SK-MEL-5 (cell line): ENCODE measurements around the gene SSBP3. TPM values are rescaled to one million over a fixed set of nuclear protein-coding genes. Genes with fewer than 3 reads are reported as not detected.
A peak's percentile ranks its signal among the peaks of the same experiment; 100 is the strongest.
"Not testable (repeated sequence)": the region's sequence is repeated elsewhere in the genome, so short reads cannot be mapped to it uniquely, and the experiment has no call there.

Experiments
- DNase-seq: peaks from one replicate; pipeline ENCODE4 v3.0.0-alpha.2; 2016; ENCODE audit warnings: low read depth, low spot score
- in situ Hi-C: cut with HindIII; loops from 2 replicates; pipeline ENCODE4 v1.10.0; 2016; ENCODE audit warnings: low sequenced_read_pairs, high pct_unique_total_duplicates, low pct_unique_long_range_greater_than_20kb
- polyA plus RNA-seq, 2 experiments: library from polyadenylated mRNA; depleted of rRNA; stranded (reverse); fragments of >200 nt; gene quantifications; 2 replicates each; pipeline ENCODE4 v1.2.3, GENCODE V29; 2015
- total RNA-seq: library from RNA; depleted of rRNA; stranded (reverse); fragments of >200 nt; shearing (Covaris generic); gene quantifications from 2 replicates; pipeline ENCODE4 v1.2.3, GENCODE V29; 2014; rRNA removed

Gene SSBP3
- 3.7 and 5.1 TPM in 2 replicates for total RNA-seq
- 19.3 and 23.3 TPM in 2 replicates for polyA plus RNA-seq (2015; cell fraction: cytosol; rRNA removed)
- 7.4 and 8.4 TPM in 2 replicates for polyA plus RNA-seq (2015; cell fraction: nucleus; rRNA removed)

DNA sequence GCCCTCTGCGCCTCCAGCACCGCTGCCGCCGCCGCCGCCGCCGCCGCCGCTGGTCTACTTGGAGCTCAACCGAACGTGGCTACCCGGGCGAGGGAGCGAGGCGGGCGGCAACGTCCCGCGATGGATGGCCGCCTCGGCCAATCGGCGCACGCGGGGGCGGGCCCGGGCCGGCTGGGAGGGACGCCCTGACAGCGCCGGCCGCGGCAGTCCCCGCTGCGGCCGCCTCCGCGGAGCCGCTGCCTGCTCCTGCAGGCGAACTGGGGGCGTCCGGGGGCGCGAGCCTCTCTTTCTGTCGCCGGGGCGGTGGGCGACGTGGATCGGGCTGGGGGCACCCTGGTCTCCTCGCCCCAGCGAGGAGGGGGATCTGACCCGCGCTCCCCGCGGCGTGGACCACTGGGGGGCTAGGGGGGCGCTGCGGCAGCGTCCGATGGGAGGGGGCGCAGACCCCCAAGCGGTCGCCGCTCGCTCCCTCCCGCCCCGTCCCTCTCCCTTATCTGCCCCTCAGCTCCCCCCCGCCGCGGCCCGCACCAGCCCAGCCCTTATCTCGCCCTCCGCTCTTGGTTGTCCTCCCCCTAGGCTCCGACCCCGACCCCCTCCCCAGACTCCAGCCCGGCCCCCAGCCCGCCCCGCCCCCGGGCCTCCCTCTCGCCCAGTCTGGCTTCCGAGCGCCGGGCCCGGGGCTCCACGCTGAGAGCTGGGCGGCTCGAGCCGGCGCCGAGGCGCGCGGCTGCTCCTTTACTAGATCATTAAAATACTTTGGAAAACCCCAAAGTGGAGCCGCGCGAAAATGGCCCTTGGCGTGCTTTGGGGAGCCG lies at the start of gene SSBP3:
Gene SSBP3 (minus strand): TSS at position 56 of the 815 bp plus-strand sequence.
- in situ Hi-C loops = no loop called here
- DNase-seq = peak; percentile 84

DNA sequence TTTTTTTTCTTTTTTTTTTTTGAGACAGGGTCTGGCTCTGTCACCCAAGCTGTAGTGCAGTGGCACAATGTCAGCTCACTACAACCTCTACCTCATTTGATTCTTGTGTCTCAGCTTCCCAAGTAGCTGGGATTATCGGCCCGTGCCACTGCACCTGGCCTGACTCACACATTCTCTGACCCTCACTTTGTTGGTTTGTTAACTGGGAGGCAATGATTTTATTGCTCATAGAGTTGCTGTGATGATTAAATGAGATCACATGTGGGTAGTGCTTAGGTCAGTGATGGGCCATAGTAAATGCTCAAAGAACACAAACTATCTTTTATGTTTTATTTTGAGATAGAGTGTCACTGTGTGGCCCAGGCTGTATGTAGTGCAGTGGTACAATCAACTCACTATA lies 47.3 kb upstream of the SSBP3 start:
- DNase-seq = peak; percentile 11
- in situ Hi-C loops = no loop called here

DNA sequence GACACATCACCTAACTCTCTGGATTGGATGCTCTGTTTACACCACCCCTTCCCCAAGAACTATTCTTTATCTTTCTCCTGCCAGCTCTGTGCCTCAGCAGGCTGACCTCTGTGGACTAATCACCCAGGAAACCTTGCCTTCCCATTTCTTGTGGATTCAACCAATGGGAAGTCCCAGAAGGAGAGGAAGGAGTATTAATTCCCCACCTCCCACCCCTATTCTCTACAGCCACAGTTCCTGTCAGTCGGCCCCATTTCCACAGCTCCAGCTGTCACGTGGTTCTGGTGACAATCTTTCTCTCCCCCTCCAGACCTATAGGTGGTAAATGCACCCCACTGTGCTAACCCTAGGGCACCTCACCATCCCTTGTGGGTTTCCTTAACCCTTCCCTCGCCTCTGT lies 46.8 kb upstream of the SSBP3 start:
- in situ Hi-C loops = no loop called here
- DNase-seq = no peak

GRCh38 chr1:54449431-54449830 lies 43.2 kb upstream of the SSBP3 start:
- DNase-seq, in situ Hi-C loops: not testable (repeated sequence)

GRCh38 chr1:54448801-54449200 lies 42.6 kb upstream of the SSBP3 start:
- in situ Hi-C loops, DNase-seq: not testable (repeated sequence)

- in situ Hi-C loops, DNase-seq: not testable (repeated sequence)
Measured at GRCh38 chr1:54447081-54447480, 40.9 kb upstream of the SSBP3 start.

DNA sequence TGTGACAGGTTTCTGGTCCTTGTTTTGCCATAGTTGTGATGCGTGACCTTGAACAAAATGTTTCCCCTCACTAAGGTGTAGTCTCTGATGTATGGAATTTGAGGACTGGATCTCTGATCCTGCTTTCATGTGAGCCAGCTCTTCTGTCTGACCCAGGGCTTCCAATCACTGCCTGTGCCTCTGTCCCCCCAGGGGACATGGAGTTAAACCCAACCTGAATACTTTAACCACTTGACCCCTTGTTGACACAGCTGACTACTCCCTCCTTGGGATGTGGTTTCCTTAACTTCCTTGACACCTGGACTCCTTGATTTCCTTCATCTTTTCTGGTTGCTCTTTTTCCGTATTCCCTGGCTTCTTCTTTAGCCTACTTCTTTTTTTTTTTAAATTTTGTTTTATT lies 36.0 kb upstream of the SSBP3 start:
- in situ Hi-C loops = no loop called here
- no peak for DNase-seq

DNA sequence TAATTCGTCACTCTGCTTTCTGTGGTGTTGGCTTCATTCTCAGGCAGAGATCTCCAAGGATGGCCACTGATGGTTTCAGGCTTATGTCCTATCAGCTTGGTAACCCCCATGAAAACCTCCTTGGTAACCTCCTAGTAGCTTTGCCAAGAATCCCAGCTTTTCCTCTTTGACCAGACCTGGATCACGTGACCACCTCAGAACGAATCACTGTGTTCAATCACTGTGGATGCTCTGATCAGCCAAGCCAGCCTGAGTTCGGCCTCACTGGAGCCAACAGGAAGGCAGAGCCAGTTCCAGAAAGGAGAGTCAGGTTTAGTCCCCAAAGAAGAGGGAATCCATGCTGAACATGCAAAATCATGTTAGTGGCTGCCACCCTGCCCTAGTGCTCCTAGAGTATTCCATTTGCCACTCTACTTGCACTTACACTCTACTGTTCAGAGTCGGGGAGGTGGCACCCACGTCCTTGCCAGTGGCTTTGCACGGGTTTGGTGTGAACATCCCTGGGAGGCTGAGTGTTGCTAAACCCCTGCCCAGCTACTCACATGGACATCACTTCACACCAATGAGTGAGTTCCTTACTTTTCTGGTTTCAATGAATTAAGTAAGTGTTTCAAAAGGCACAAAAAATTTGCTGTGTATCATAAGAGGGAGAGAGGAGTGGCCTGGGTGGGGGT lies 33.5 kb upstream of the SSBP3 start:
- in situ Hi-C loops = no loop called here
- peak; percentile 15 for DNase-seq

GRCh38 chr1:54437783-54438182 lies 31.6 kb upstream of the SSBP3 start:
- in situ Hi-C loops = no loop called here
- no peak for DNase-seq

DNA sequence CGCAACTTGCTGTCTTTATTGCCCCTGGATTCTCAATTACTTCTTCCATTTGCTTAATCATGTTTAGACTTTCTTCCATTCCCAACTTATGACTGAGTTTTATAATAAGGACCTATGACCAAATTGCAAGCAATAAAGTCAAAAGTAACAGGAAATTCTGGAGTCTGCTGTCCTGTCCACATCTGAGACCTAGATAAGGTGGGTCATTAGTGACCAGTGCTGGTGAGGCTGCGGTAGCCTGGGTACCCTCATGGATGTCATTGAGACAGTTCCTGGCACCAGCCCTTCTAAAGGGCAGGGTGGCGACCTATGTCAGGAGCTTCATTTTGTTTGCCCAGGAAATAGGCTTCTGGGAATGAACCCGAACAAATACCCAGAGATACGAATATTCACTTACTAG lies 30.6 kb upstream of the SSBP3 start:
- no peak for DNase-seq
- in situ Hi-C loops = no loop called here

DNA sequence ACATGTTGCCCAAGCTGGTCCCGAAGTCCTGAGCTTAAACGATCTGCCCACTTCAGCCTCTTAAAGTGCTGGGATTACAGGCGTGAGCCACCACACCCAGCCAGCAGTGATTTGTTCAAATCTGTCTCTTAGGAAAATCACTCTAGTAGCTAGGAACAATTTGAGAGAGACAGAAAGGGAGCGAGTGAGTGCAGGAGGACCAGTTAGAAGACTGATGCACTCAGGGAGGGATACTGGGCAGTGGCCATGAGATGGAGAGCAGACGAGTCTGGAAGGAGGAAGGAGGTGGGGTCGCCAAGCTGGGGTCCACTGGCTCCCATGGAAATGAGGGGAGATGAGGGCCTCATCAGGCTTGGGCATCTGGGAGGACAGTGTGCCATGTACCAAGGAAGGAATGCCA lies 23.6 kb upstream of the SSBP3 start:
- in situ Hi-C loops = no loop called here

GRCh38 chr1:54428837-54429518 lies 22.8 kb upstream of the SSBP3 start:
- DNase-seq = no peak
- in situ Hi-C loops = no loop called here

More for the DNA sequence above, 23.6 kb upstream of the SSBP3 start:
- no peak for DNase-seq

GRCh38 chr1:54425152-54425584 lies 19.0 kb upstream of the SSBP3 start:
- in situ Hi-C loops = no loop called here
- DNase-seq = no peak

GRCh38 chr1:54424398-54424797 lies 18.2 kb upstream of the SSBP3 start:
- no peak for DNase-seq
- in situ Hi-C loops = no loop called here

GRCh38 chr1:54421101-54421504 lies 14.9 kb upstream of the SSBP3 start:
- DNase-seq = no peak
- in situ Hi-C loops = no loop called here

GRCh38 chr1:54418598-54418997 lies 12.4 kb upstream of the SSBP3 start:
- in situ Hi-C loops, DNase-seq: not testable (repeated sequence)

DNA sequence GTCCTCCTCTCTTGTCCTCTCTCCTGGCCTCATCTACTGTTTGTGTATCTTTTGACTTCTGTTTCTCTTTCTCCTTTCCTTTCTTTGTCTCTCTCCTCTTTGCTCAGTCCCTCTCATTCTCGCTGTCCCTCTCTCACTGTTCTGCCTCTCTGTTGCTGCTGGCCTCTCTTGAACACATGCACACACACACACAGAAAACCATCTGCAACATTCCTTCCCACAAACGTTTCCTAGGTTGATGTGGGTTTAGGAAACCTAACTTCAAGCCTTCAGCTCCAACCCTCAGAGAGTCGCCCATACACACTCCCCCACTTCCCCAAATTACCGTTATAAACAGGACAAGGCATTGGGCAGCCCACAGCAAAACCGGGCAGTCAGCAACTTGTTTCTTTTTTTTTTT lies 10.9 kb upstream of the SSBP3 start:
- DNase-seq = no peak
- in situ Hi-C loops = no loop called here

GRCh38 chr1:54416435-54416834 lies 10.2 kb upstream of the SSBP3 start:
- in situ Hi-C loops = no loop called here
- DNase-seq = no peak
